ENCODE data around the gene NUP210L.

The NUP210L gene

DNA sequence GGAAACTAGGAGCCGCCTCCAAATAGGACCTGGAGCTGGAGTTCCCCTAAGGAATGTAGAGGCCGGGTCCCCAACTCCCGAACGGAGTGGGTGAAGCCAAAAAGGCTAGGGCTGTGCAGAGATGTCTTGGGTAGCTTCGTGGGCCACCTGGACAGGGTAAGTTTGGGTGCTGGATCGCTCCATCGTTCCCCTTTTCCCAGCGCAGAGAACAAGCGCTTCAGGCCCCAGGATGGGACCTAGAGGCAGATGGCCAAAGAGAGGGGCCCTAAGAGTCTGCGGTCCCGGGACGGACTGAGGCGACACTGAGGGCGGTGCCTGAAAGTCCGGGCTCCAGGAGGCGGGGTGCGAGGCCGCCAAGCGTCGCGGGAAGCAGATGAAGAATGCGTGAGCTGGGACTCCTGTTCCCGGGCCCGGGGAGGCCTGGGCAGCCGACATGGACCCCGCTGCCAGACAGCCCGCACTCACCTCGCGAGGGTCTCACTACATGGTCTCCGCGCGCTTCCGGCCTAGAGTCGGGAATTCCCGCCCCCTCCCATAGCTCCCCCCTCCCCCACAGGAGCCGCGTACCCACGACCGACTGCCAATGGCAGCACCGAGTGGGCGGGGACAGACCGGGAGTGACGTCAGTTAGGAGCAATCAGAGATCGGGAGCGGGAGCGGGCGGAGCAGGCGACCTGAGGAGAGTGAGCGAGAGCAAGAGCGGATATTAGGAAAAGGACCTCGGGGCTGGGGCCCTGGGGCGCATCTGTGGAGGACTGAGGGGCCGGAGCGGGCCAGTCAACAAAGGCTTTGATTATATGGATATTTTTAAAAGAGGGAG, 191.6 kb downstream of the NUP210L start, which contains the start of gene SLC39A1:
Gene SLC39A1 (minus strand): TSS at position 508 of the 820 bp plus-strand sequence. CDS start 822 bp downstream, outside the sequence.
- DNase-seq: peak; percentile 99

DNA sequence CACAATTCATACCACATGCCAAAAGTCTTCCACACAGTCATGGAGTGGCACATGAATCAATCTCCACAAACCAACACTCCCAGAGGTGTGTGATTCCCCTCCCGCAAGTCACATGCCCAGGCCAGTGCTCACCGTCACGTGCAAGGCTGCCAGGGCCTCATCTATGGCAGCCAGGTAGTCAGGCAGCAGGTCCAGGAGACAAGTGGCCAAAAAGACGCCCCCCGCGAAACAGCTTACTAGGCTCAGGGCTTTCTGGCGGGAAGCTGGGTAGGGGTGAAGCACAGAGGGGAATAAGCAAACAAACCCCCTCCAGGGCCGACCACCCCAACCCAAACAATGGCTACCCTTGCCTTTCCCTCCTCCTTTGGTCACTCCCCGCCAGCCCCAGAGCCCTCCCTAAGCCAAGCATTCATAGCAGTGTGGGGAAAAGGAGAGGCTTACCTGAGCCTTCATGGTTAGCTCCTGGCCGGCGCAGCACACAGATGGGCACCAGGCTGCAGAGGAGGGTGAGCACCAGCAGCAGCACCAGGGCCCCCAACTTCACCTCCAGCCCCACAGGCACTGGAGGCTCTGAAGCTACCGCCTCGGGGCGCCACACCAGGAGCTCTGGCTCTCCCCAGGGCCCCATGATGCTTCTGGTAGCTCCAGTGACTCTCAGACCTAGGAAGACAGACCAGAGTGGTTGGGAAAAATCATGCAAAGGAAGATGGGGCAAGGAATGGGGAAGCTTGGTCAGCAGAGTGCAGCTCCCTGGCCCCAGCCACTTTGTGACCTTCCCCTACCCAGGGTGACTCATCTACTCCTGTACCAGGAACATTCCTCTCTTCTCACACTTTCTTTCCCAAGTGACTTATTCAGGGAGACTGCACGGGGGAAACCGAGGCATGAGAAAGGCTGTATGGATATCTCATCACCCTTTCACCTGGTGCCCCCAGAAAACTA, 192.5 kb downstream of the NUP210L start:
- peak; percentile 41 for DNase-seq

DNA sequence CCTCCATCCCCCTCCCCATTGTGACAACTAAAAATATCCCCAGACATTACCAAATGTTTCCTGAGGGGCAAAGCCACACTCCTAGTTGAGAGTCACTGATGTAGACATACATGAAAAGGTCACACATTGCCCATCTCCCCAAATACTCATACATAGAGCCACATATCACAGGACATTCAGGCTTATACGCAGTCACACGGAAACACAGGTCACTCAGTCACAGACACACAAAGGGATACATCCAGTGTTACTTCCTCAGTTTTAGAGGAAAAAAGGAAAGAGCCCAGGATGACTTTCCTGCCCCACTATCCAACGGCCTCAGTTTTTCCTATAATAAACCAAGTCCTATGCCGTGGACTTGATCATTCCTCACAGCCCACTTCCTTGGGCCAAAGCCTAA, 193.5 kb downstream of the NUP210L start:
- DNase-seq: no peak

DNA sequence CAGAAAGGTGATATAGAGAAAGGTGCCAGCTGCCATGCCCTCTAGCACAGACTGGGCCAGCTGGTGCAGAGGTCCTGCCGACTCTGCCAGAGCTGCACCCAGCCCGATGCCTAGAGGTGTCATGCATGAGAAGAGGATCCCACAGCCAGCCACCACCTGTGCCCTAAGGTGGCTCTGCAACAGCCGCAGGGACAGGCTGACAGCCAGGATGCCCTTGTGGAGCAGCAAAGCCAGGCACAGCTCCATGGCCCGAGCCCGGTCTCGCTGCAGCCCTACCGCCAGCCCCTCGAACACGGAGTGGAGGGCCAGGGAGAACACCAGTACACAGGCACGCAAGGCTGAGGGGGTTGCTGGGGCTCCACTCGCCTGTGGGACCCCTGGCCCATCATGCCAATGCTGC, 194.7 kb downstream of the NUP210L start:
- no peak for DNase-seq

DNA sequence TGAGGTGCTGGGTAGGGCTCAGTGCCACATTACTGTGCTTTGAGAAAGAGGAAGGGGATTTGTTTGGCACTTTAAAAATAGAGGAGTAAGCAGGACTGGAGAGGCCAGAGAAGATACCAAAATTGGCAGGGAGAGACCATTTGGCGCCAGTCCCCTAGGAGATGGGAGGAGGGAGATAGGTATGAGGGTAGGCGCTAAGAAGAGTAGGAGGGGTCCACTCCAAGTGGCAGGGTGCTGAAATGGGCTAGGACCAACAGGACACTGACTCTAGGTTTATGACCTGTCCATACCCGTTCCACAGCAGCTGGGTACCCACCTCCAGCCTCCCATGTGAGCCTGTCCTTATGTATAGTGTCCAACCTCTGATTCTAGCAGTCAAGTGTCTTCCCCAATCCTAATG, 195.4 kb downstream of the NUP210L start:
- DNase-seq: no peak

DNA sequence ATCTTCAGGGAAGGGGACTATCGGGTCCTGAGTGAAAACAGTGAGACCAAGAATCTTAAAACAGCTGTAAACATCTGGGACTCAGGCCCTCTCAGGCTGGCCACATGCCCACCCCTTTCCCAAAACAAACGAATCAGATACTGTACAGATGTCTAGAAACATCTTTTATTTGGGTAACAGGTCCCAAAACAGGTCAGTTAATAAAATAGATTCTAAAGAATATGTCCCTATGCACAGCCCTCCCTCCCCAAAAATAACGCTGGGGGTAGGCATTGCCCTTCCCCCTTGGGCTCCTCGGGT, 196.0 kb downstream of the NUP210L start:
- no peak for DNase-seq

DNA sequence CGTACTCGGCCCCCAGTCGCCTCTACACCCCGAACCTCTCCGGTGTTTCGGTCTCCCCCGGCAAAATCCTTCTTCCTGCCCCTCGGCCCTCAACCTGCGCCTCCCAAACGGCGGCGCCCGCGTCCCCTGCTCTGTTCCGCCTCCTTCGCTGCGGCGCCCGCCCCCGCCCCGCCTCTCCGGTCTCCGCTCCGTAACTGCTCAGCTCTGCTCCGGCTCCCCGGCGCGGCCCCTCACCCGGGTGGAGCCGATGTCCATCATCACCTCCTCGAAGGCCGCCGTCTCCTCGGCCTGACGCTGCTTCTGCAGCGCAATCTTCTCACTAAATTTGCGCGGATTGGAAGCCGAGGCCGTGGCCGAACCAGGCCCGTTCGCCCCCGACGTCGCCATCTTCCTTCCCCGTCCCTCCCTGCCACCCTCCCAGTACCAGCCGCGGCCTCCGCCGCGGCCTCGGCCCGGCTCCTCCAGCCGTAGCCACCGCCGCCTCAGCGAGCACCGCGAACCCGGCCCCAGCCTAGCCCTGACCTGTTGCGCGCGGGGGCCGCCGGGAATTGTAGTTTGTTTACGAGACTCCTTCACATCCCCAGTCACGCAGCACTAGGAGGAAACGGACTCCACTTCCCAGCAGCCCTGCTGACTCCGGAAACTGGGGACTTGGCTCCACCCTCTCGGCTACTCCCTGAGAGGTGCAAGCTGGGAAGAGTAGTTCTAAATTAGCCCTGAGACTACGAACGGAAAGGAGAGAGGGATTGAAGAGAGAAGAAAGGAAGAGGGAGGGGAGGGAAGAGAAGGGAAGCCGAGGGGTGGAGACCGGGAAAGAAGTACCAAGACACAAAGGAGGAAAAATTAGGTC, 196.5 kb downstream of the NUP210L start, which contains the start of gene CRTC2:
Gene CRTC2 (minus strand): TSS at position 502 of the 850 bp plus-strand sequence. CDS start 115 bp downstream, at position 387.
- DNase-seq: peak; percentile 98

DNA sequence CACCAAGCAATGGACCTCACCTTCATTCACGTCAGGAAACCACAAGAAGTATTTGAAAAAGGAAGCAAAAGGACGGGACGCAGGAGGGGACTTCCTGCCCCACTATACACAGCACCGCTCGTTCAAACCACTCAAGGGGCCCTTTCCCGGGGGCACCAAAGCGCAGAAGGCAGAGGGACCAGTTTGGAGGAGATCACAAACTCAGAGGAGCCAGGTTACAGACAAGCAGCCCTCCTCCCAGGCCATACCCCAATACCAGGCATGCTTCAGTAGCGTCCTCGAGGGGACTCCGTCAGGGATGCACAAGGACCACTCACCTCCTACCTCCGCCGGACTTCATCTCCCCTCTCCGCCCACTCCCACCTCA, 197.1 kb downstream of the NUP210L start:
- no peak for DNase-seq

DNA sequence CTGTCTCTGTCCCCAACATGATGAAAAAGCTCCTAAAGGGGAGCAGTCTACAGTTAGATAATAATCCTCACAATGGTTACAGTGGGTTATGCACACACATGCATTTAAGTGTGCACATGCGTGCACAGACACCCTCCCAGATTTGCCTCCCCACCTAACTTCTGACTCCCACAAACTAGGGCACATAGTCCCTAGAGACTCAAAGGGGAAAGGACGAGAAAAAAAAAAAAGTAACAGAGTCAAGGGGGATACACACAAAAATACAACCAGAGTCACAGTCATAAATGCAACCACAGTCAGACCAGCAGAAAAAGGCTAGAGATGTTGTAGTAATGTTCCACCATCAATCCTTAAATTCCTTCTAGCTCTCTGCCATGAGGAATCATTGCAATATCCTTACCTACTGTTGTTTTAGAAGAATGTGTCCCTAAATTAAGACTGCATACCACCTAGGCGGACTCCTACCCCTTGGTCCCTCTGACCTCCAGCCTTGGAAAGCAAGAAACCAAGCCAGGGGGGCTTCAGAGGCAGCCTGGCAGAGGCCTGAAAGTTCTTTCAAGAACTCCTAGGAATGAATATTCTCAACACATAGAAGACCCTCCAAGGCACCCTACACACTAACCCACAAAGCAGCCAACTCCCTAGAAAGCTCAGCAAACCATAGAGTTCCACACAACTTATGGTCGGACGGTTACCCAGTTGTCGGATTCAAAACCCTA, 197.7 kb downstream of the NUP210L start:
- DNase-seq: no peak

DNA sequence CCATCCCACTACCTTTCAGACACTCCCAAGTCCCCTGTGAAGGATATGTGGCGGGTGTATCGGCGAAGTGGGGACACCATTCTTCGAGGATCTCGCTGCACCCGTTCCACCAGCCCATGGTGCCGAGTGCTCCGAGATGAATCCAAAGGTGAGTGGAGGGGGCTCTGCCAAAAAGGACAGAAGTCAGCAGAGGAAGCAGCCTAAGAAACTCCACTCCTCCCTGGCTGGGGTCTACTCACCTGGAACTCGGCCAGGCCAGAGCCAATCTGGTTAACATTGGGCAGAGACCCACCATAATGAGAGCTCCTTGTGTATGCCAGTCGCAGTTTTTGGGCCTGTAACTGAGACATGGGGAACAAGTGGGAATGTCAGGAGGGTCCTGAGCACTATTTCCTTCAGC, 200.0 kb downstream of the NUP210L start:
- no peak for DNase-seq

DNA sequence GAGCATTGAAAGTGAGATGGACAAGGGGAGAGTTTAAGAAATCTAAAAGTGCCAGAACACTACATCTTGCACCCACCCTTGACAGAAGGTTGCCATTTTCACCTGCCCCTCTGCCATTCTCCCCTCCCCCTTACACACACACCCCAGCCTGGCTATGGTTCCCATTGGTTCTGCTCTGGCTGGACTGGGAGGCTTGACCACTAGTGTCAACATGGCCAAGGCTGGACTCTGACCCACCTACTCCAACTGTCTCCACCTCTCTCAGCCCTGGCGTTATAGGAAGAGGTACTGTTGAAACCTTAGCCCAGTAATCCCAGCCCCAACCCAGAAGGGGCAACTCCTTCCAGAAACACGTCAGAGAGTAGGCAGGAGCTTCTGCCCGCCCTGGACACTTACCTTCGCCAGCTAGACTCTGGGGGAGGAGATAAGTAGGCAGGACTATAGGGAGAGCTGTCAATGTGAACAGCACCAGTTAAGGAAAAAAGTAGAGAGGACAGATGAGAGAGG, 201.0 kb downstream of the NUP210L start:
- DNase-seq: no peak

DNA sequence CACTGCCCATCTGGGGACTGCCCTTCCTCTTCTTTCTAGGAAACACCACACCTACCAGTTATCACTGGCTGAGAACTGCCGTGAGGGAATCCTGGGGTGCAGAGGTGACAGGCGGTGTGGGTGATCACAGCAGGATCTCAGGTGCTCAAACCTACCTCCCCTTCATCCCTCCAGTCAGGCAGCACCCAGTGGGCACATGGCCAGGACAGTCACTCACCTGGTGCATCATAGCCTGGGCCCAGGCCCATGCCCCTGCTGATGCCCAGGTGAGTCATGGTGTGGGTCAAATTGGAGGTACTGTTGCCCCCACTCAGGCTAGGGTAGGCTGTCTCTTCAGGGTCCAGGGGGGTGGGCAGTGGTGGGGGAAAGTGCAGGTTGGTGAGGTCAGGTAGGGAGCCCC, 203.1 kb downstream of the NUP210L start:
- DNase-seq: no peak

DNA sequence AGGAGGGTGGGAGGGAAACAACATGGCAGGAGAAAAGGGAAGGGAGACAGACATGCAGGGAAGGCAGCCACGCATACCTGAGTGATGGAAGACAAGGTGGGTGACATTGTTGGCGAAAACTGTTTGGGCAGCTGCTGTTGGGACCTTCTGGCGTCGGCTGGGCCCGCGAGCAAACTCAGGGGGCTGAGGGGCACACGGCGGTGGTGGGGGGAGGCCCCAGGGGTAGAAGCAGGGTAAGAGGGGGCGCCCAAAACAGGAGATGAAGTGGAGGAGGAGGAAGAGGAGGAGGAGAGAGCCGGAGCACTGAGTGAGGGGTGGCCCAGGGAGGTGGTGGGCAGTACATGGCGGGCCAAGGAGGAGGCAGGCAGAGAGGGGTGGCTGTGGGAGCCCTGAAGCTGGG, 203.7 kb downstream of the NUP210L start:
- no peak for DNase-seq

DNA sequence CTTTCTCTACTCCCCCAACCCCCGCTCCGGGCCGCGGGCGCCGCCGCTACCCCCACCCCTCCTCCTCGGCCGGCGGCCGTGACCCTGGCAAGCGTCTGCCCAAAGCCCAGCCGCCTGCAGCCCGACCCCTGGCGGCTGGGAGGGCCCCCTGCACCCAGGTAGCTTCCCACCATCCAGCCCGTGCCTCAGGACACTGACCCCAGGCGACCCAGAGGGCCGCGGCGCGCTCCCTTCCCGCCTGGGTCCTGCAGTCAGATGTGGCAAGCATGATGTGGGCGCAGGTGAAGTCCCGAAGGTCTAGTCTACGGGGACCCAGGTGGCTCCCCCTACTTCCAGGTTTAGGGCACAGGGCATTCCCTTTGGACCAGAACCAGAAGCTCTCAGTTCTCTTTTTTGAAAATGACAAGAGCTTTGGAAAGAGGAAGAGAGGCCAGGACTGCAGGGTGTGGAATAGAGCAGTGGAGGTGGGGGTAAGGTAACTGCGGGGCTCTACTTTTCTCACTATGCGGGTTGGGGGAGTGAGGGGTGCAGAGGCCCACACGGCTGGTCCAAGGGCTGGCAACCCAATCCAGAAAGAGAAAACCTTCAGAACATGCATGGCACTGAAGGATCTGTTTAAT, 208.1 kb downstream of the NUP210L start, which contains the start of gene DENND4B:
Gene DENND4B (minus strand): TSS at position 97 of the 620 bp plus-strand sequence. CDS start 2,344 bp downstream, outside the sequence.
- DNase-seq: peak; percentile 87

DNA sequence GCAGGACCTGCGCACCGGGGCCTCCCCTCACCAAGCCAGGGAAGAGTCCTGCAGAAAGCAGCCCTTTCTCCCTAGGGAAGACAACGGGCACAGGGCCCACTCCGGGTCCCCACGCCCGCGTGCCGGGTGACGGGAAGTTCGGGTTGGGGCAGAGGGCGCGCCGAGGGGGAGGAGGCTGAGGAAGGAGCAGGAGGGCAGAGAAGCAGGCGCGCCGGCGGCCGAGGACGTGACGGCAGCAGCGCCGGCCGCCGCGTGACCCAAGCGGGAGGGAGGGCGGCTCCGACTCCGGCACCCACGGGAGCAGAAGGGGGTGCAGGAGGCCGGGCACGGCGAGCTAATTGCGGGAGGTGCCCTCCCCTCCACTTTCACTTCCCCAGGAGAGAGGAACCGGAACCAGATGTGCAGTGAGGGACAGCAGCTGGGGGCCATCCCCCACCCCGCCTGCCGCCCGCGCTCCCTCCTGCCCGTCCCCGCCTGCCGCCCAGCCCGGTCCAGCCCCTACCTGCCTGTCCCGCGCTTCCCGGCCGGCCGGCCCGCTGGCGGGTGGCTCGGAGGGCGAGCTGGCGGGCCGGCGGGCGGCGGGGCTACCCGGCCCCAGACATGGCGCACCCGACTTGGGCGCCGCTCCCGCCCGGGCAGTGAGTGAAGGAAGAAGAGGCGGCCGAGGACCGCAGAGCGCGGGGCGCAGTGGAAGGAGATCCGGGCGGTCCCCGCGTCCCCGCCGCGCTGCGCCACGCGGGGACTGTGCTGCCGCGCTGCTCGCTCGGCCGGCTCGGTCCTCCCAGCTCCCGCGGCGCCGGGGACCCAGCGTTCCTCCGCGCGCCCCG, 208.9 kb downstream of the NUP210L start:
- DNase-seq: peak; percentile 78

DNA sequence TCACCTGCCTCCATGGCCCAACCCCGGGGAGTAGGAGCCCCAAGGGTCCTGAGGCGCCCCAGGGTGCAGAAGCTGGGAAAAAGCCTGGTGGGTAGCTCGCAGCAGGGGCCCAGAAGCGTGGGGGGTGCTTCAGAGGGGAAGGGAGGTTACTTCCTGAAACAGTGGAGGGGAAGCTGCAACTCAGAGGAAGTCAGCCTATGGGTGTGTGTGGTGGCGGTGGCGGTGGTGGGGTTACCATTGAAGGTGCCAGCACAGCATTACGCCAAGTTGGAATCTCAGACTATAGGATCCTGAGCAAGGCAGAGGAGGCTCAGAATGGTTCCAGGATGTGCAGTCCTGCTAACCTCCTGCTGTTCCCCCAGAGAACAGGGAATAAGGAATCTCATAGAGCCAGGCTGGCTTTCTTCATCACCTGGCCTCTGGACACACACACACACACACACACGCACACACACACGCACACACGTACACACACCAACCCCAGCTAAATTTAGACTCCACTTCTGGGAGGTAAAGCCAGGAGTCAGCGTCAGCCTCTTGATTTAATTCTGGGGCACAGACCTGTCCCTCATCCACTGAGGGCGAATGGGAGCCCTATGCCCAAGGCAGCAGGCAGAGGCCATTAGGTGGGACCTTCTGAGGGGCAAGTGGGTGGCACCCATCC, 209.6 kb downstream of the NUP210L start:
- DNase-seq: no peak

DNA sequence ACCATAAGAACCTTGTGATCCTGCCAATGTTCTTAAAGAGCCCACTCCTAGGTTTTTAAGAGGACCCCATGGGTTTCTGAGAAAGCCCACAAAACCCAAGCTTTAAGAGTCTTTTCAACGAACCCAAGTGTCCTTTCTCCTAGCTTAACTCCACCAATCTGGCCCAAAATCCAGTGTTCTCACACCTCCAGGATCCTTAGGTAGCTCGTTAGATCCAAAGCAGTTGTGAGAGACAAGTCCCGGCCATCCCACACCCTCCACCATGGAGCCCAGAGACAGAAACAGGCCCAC, 210.1 kb downstream of the NUP210L start:
- no peak for DNase-seq

DNA sequence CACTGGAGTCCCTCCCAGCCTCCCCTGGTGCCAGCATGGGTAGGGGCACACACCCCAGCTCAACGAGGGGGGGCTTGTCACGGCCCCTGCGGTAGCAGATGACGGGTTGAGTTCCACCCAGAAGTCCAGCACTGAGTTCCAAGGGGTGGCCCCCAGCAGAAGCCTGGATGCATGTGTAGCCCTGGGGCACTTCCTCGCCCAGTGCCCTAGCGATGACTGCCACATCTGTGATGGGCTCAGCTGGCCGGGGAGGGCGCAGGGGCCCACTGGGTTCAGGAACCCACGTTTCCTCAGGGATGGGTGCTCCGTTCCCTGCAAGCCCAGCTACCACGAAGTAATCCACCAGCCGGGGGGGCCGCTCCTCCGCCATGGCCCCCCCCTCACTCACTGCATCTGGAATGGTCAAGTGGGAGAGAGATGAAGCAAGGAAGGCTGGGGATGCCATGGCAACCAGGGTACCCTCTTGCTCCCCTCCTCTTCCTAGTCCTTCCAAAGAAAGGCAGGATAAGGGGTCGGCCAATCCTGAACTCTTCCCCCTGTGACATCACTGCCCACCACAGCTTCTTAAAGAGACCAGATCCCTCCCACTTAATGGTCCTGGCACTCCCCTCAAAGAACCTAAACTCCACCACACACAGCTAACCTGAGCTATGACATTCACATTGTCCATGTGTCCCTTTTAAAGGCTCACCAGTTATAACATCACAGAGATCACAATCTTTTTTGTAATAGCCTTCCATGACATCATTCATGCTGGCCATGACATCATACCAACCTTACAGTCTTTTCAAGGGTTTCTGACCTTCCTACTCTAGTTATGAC, 210.7 kb downstream of the NUP210L start:
- no peak for DNase-seq
